Ectodermal cell (in vitro differentiated cells): ENCODE data around the gene CCDC180. TPM values are rescaled to one million over a fixed set of nuclear protein-coding genes. Genes with fewer than 3 reads are reported as not detected.
"Not testable (repeated sequence)": the region's sequence is repeated elsewhere in the genome, so short reads cannot be mapped to it uniquely, and the experiment has no call there.

Experiments used
- H3K27ac ChIP-seq: 2 replicates; pipeline ENCODE4 v1.7.0; 2013; ENCODE audit warnings: mild to moderate bottlenecking, low read depth, low read length; ENCODE audit not compliant: insufficient read depth, poor library complexity, severe bottlenecking
- H3K27me3 ChIP-seq: 2 replicates; pipeline ENCODE4 v1.7.0; 2013; ENCODE audit warnings: mild to moderate bottlenecking, low read length; ENCODE audit not compliant: insufficient read depth, control insufficient read depth, poor library complexity, severe bottlenecking
- H3K36me3 ChIP-seq: one replicate; pipeline ENCODE4 v1.7.0; 2013; ENCODE audit warnings: low read length; ENCODE audit not compliant: control insufficient read depth, insufficient read depth
- H3K4me1 ChIP-seq: one replicate; pipeline ENCODE4 v1.7.0; 2013; ENCODE audit warnings: low read length; ENCODE audit not compliant: control insufficient read depth, insufficient read depth
- H3K4me3 ChIP-seq: 2 replicates; pipeline ENCODE4 v1.7.0; 2013; ENCODE audit warnings: low read depth, low read length, control low read depth; ENCODE audit not compliant: insufficient read depth
- H3K9me3 ChIP-seq: 2 replicates; pipeline ENCODE4 v1.7.0; 2013; ENCODE audit warnings: mild to moderate bottlenecking, low read length, moderate library complexity; ENCODE audit not compliant: control insufficient read depth
- WGBS, 2 experiments: methylation state at CpG; one replicate each; pipeline ENCODE4 v1.1.7; 2013; ENCODE audit warnings: missing lambda C conversion rate in 2 of 2; 5-methylcytosine and 5-hydroxymethylcytosine counted together
- polyA plus RNA-seq, 4 experiments: library from polyadenylated mRNA; stranded (reverse); fragments of 50-300 nt; gene quantifications; one replicate each; pipeline ENCODE4 v1.2.3, GENCODE V29; 2013

Gene CCDC180
- polyA plus RNA-seq (2013, experiment 1 of 4) = 6.4 TPM
- polyA plus RNA-seq (2013, experiment 2 of 4) = 6.9 TPM
- polyA plus RNA-seq (2013, experiment 3 of 4) = 4.1 TPM
- 7.3 TPM for polyA plus RNA-seq (2013, experiment 4 of 4)

- Histone ChIP-seq H3K4me1 (peaks cover 5% of the 10 kb centered on the region), H3K9me3 (no peaks in the 10 kb centered on the region), H3K4me3 (peak within 1 kb of the TSS; percentile 5), H3K27me3 (peaks cover 9% of the 10 kb centered on the region), H3K27ac (no peak within 1 kb of the TSS), H3K36me3 (no peaks in the 10 kb centered on the region)
- WGBS, 2 experiments = 52 to 56% methylated on average over 42 of the region's 42 CpGs
Observed at GRCh38 chr9:97307500-97308163, at the start of gene CCDC180. TSS of gene CCDC180 (plus strand) at chr9:97307659. CDS start at chr9:97308064, 405 bp downstream.

DNA sequence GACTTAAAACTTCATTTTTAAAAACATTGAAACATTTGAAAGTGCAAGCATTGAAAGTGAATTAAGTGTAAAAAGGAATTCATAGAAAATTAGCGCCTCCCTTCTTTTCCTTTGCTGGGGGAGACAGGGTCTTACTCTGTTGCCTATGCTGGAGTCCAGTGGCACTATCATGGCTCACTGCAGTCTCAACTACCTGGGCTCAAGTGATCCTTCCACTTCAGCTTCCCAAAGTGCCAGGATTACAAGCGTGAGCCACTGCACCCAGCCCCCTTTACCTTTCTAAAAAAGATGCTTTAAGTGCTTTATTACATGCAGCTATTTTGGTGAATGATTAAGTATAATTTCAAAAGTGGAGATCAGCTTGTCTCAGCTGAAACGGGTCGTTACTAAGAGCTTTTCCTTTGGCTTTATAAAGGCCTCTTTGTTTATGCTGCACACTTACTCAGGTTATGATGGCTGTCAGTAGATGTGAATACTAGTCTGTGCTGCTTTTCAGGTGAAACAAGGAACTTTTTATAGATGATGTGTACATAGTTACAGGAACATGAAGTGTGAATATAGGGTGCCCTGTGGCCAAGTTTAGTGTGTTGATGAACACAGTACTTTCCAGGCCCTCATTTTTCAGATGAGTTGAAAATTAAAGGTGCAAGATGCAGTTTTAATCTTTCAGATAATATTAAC lies 47.5 kb upstream of the CCDC180 start:
- not testable (repeated sequence) for H3K27ac ChIP-seq, H3K36me3 ChIP-seq, H3K4me1 ChIP-seq, H3K27me3 ChIP-seq, H3K4me3 ChIP-seq, H3K9me3 ChIP-seq
- WGBS, 2 experiments = 93 to 96% methylated on average over 4 of the region's 4 CpGs

DNA sequence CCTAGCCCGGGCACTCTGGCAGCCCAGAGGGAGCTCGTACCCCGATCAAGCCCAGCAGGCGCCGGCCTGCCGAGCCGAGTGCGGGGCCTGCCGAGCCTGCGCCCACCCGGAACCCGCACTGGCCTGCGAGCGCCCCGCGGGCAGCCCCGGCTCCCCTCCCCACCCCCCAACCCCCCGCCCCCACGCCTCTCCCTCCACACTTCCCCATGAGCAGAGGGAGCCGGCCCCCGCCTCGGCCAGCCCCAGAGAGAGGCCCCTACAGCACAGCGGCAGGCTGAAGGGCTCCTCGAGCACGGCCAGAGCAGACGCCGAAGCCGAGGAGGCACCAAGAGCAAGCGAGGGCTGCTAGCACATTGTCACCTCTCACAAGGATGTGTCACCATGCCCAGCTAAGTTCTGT lies 36.2 kb upstream of the CCDC180 start:
- H3K27me3 ChIP-seq = no peaks in the 10 kb centered on the region
- H3K9me3 ChIP-seq = no peaks in the 10 kb centered on the region
- H3K4me3 ChIP-seq = no peak overlapping the region
- WGBS, 2 experiments = 35 to 45% methylated on average over 19 to 26 of the region's 29 CpGs
- no peaks in the 10 kb centered on the region for H3K36me3 ChIP-seq
- no peak overlapping the region for H3K27ac ChIP-seq
- H3K4me1 ChIP-seq = no peaks in the 10 kb centered on the region

GRCh38 chr9:97272072-97272471 lies 35.4 kb upstream of the CCDC180 start:
- WGBS, 2 experiments = 86 to 92% methylated on average over 4 of the region's 4 CpGs
- Histone ChIP-seq H3K4me1 (no peaks in the 10 kb centered on the region), H3K4me3 (no peak overlapping the region), H3K9me3 (no peaks in the 10 kb centered on the region), H3K27ac (no peak overlapping the region), H3K36me3 (no peaks in the 10 kb centered on the region), H3K27me3 (no peaks in the 10 kb centered on the region)

- H3K27ac ChIP-seq = no peak overlapping the region
- no peaks in the 10 kb centered on the region for H3K27me3 ChIP-seq
- H3K4me1 ChIP-seq = no peaks in the 10 kb centered on the region
- H3K36me3 ChIP-seq = no peaks in the 10 kb centered on the region
- no peak overlapping the region for H3K4me3 ChIP-seq
- no peaks in the 10 kb centered on the region for H3K9me3 ChIP-seq
- WGBS, 2 experiments = 42 to 43% methylated on average over 6 of the region's 6 CpGs
Observed at GRCh38 chr9:97276310-97276852, 31.1 kb upstream of the CCDC180 start.

DNA sequence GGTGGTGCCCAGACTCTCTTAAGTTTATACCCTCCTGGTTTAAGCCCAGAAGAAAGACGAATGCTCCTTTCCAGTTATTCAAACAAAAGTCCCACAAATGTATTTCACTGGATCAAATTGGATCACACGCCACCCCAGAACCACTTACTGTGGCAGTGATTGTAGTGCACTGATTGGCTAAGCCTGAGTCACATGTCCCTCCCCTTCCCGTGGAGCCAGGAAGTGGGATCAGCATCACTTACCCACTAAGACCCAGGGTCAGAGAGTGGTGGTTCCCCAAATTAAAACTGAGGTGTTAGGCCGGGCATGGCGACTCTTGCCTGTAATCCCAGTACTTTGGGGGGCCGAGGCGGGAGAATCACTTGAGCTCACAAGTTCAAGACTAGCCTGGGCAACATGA lies 29.5 kb upstream of the CCDC180 start:
- Histone ChIP-seq H3K9me3 (no peaks in the 10 kb centered on the region), H3K27me3 (no peaks in the 10 kb centered on the region), H3K36me3 (no peaks in the 10 kb centered on the region), H3K27ac (no peak overlapping the region), H3K4me1 (no peaks in the 10 kb centered on the region), H3K4me3 (no peak overlapping the region)
- WGBS, 2 experiments = 93 to 94% methylated on average over 7 of the region's 7 CpGs

GRCh38 chr9:97280755-97281330 lies 26.6 kb upstream of the CCDC180 start:
- Histone ChIP-seq H3K36me3 (peaks cover 5% of the 10 kb centered on the region), H3K9me3 (no peaks in the 10 kb centered on the region), H3K27ac (no peak overlapping the region), H3K4me3 (no peak overlapping the region), H3K4me1 (no peaks in the 10 kb centered on the region), H3K27me3 (no peaks in the 10 kb centered on the region)
- WGBS, 2 experiments = 95 to 98% methylated on average over 3 of the region's 3 CpGs

- peaks cover 11% of the 10 kb centered on the region for H3K36me3 ChIP-seq
Observed at GRCh38 chr9:97283768-97284167, 23.7 kb upstream of the CCDC180 start.

DNA sequence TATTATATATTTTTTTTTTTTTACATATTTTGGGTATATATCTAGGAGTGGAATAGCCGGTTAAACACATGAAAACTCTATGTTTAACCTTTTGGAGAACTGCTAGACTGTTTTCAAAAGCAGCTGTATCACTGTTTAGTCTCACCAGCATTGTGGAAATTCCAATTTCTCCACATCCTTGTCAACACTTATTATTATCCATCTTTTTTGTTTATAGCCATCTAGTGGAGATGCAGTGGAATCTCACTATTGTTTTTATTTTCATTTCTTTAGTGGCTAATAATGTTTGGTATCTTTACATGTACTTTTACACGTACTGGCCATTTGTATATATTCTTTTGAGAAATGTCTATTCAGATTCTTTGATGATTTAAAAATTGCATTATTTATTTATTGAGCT lies 22.7 kb upstream of the CCDC180 start:
- Histone ChIP-seq H3K4me1 (no peaks in the 10 kb centered on the region), H3K27me3 (no peaks in the 10 kb centered on the region), H3K36me3 (peaks cover 11% of the 10 kb centered on the region), H3K4me3 (no peak overlapping the region), H3K27ac (no peak overlapping the region), H3K9me3 (no peaks in the 10 kb centered on the region)
- WGBS, 2 experiments = 96 to 100% methylated on average over 1 to 2 of the region's 2 CpGs

More at GRCh38 chr9:97283768-97284167, 23.7 kb upstream of the CCDC180 start:
- Histone ChIP-seq H3K4me3 (no peak overlapping the region), H3K4me1 (no peaks in the 10 kb centered on the region), H3K27ac (no peak overlapping the region), H3K9me3 (no peaks in the 10 kb centered on the region), H3K27me3 (no peaks in the 10 kb centered on the region)

GRCh38 chr9:97292200-97292599 lies 15.3 kb upstream of the CCDC180 start:
- Histone ChIP-seq H3K27me3 (no peaks in the 10 kb centered on the region), H3K27ac (no peak overlapping the region), H3K4me1 (no peaks in the 10 kb centered on the region), H3K4me3 (no peak overlapping the region), H3K9me3 (no peaks in the 10 kb centered on the region), H3K36me3 (peaks cover 11% of the 10 kb centered on the region)
- 94 to 96% methylated on average over 3 of the region's 3 CpGs for WGBS, 2 experiments
